ENCODE results near the gene SPECC1L. TPM values are rescaled to one million over a fixed set of nuclear protein-coding genes. Genes with fewer than 3 reads are reported as not detected.

Gene SPECC1L
- total RNA-seq, 2 donors from 2014 or later = 61.9 to 69.1 TPM

DNA sequence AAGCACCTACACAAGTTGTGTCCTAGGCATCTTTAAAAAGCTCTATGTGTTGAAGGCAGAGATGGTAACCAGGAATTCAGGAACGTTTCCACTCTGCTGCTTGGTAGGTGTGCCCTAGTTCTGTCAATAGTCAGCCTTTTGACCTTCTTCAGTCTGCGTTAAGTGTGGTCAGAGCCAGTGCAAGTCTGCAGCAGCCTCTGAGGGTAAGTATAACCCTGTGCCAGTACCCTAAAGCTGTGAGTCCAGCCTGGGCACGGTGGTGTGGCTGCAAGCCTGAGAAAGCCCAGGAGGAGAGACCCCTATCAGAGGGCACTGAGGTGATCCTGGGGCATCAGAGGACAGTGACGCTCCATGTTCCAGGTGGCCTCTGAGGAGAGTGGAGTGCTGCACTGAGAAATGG lies 80.0 kb downstream of the SPECC1L start:
- WGBS, 2 experiments (ENCODE audit: insufficient coverage in 1 of 2, insufficient read length in 1 of 2) = 95 to 98% methylated on average over 4 of the region's 4 CpGs
- Mint-ChIP-seq H3K36me3 (ENCODE audit: low read depth) (peaks cover 82% of the 10 kb centered on the region), H3K9me3 (peaks cover 11% of the 10 kb centered on the region)

DNA sequence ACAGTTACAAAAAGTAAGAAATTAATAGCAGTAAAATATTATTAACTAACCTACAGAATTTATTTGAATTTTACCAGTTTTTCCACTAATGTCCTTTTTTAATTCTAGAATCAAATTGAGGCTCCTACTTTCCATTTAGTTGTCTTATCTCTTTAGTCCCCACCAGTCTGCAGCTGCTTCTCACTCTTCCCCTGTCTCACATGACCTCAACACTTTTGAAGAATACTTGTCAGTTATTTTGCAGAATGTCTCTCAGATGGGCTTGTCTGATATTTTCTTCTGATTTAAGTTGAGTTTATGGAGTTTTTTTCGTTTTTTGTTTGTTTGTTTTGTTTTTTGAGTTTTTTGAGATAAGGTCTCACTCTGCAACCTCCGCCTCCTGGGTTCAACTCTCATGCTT lies 82.5 kb downstream of the SPECC1L start:
- Mint-ChIP-seq H3K27ac (no peak overlapping the region), H3K36me3 (ENCODE audit: low read depth) (peaks cover 73% of the 10 kb centered on the region), H3K4me3 (no peak overlapping the region), H3K9me3 (peaks cover 11% of the 10 kb centered on the region), H3K4me1 (peaks cover 2% of the 10 kb centered on the region), H3K27me3 (ENCODE audit: insufficient read depth) (no peaks in the 10 kb centered on the region)
- H3K4me1 ChIP-seq (ENCODE audit: control insufficient read depth, insufficient read depth, low read length) = no peaks in the 10 kb centered on the region
- H3K27me3 ChIP-seq (ENCODE audit: control insufficient read depth, insufficient read depth, low read length, poor library complexity, severe bottlenecking) = no peaks in the 10 kb centered on the region
- H3K27ac ChIP-seq (ENCODE audit: low read depth, low read length) = no peak overlapping the region
- TF ChIP-seq, protein P1, sequence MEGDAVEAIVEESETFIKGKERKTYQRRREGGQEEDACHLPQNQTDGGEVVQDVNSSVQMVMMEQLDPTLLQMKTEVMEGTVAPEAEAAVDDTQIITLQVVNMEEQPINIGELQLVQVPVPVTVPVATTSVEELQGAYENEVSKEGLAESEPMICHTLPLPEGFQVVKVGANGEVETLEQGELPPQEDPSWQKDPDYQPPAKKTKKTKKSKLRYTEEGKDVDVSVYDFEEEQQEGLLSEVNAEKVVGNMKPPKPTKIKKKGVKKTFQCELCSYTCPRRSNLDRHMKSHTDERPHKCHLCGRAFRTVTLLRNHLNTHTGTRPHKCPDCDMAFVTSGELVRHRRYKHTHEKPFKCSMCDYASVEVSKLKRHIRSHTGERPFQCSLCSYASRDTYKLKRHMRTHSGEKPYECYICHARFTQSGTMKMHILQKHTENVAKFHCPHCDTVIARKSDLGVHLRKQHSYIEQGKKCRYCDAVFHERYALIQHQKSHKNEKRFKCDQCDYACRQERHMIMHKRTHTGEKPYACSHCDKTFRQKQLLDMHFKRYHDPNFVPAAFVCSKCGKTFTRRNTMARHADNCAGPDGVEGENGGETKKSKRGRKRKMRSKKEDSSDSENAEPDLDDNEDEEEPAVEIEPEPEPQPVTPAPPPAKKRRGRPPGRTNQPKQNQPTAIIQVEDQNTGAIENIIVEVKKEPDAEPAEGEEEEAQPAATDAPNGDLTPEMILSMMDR (conservative IDR thresholded peaks at IDR 0.05) = no peak
- peaks cover 18% of the 10 kb centered on the region for H3K9me3 ChIP-seq (ENCODE audit: control insufficient read depth, low read length)
- H3K36me3 ChIP-seq (ENCODE audit: control insufficient read depth, insufficient read depth, low read length) = peaks cover 78% of the 10 kb centered on the region
- DNase-seq = no peak
- WGBS, 2 experiments (ENCODE audit: insufficient coverage in 1 of 2, insufficient read length in 1 of 2) = 85 to 94% methylated on average over 2 of the region's 2 CpGs
- no peak overlapping the region for H3K4me3 ChIP-seq (ENCODE audit: low read length)
- no peak overlapping the region for H3K9ac ChIP-seq (ENCODE audit: extremely low read depth, low read length, poor library complexity, severe bottlenecking)

More for the DNA sequence above, 80.0 kb downstream of the SPECC1L start:
- DNase-seq = no peak
- Histone ChIP-seq H3K36me3 (ENCODE audit: control insufficient read depth, insufficient read depth, low read length) (peaks cover 83% of the 10 kb centered on the region), H3K4me3 (ENCODE audit: low read length) (no peak overlapping the region), H3K9me3 (ENCODE audit: control insufficient read depth, low read length) (peaks cover 18% of the 10 kb centered on the region), H3K27me3 (ENCODE audit: control insufficient read depth, insufficient read depth, low read length, poor library complexity, severe bottlenecking) (no peaks in the 10 kb centered on the region), H3K4me1 (ENCODE audit: control insufficient read depth, insufficient read depth, low read length) (no peaks in the 10 kb centered on the region), H3K9ac (ENCODE audit: extremely low read depth, low read length, poor library complexity, severe bottlenecking) (no peak overlapping the region), H3K27ac (ENCODE audit: low read depth, low read length) (no peak overlapping the region)
- Mint-ChIP-seq H3K27me3 (ENCODE audit: insufficient read depth) (no peaks in the 10 kb centered on the region), H3K27ac (no peak overlapping the region), H3K4me1 (no peaks in the 10 kb centered on the region), H3K4me3 (no peak overlapping the region)
- TF ChIP-seq, protein P1 (conservative IDR thresholded peaks at IDR 0.05) = no peak

DNA sequence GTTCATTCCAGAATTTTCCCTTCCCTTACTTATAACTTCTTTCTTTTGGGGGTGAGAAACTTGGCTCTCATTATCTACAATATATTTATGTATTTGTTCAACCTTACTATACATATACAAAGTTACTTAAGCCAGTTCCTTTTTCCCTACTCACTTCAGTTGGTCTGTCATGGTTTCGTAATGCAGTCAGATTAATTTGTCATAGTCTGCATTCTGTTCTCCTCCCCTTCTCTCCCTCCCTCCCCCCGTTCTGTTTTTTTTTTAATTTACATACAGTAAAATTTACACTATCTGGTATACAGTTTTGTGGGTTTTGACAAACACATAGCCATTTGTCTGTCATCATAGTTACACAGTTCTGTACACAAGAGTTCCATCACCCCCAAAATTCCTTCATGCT lies 84.9 kb downstream of the SPECC1L start:
- peaks cover 20% of the 10 kb centered on the region for H3K4me1 Mint-ChIP-seq
- Histone ChIP-seq H3K27me3 (ENCODE audit: control insufficient read depth, insufficient read depth, low read length, poor library complexity, severe bottlenecking) (no peaks in the 10 kb centered on the region), H3K27ac (ENCODE audit: low read depth, low read length) (no peak overlapping the region), H3K9ac (ENCODE audit: extremely low read depth, low read length, poor library complexity, severe bottlenecking) (no peak overlapping the region), H3K36me3 (ENCODE audit: control insufficient read depth, insufficient read depth, low read length) (peaks cover 60% of the 10 kb centered on the region), H3K4me1 (ENCODE audit: control insufficient read depth, insufficient read depth, low read length) (peaks cover 6% of the 10 kb centered on the region), H3K4me3 (ENCODE audit: low read length) (no peak overlapping the region), H3K9me3 (ENCODE audit: control insufficient read depth, low read length) (peaks cover 18% of the 10 kb centered on the region)
- WGBS, 2 experiments (ENCODE audit: insufficient coverage in 1 of 2, insufficient read length in 1 of 2) = 94 to 100% methylated on average over 1 of the region's 2 CpGs
- DNase-seq = no peak
- peaks cover 11% of the 10 kb centered on the region for H3K9me3 Mint-ChIP-seq
- no peak overlapping the region for H3K4me3 Mint-ChIP-seq
- no peak overlapping the region for H3K27ac Mint-ChIP-seq
- H3K36me3 Mint-ChIP-seq (ENCODE audit: low read depth) = peaks cover 55% of the 10 kb centered on the region
- no peaks in the 10 kb centered on the region for H3K27me3 Mint-ChIP-seq (ENCODE audit: insufficient read depth)
- TF ChIP-seq, protein P1 (conservative IDR thresholded peaks at IDR 0.05) = no peak
